Tibial nerve (tissue), 4 donors: ENCODE results near the gene SNCAIP.

ENCODE experiments used
- CTCF ChIP-seq, 5 experiments: fragments of 200-600 bp in 3 of 5; fragments of 450-650 bp in 2 of 5; sonication (generic) in 3 of 5; IDR thresholded peaks; one replicate each; pipeline ENCODE4 v1.5.1; 2016 to 2019; ENCODE audit warnings: antibody characterized with exemption in 5 of 5, mild to moderate bottlenecking in 3 of 5, moderate library complexity in 2 of 5
- EP300 ChIP-seq, 2 donors: sonication (generic); formaldehyde crosslinking; IDR thresholded peaks; one replicate each; pipeline ENCODE4 v1.6.1; 2017; ENCODE audit warnings: antibody characterized with exemption in 2 of 2, mild to moderate bottlenecking in 1 of 2
- POLR2A ChIP-seq, 2 donors: fragments of 450-650 bp; IDR thresholded peaks; one replicate each; pipeline ENCODE4 v1.6.1; 2017; ENCODE audit warnings: antibody characterized with exemption in 2 of 2, mild to moderate bottlenecking in 2 of 2, moderate library complexity in 2 of 2

GRCh38 chr5:122300374-122300773, 11.7 kb upstream of the SNCAIP start:
- TF ChIP-seq CTCF (IDR thresholded peaks at IDR 0.05) (no peak), POLR2A (IDR thresholded peaks at IDR 0.05) (no peak), EP300 (IDR thresholded peaks at IDR 0.05) (no peak)
